Measurements from ENCODE around the gene FBXO8. TPM values are rescaled to one million over a fixed set of nuclear protein-coding genes. Genes with fewer than 3 reads are reported as not detected.

Gene FBXO8
- total RNA-seq, 1 experiment from 2014 or later, result 8.9 TPM

DNA sequence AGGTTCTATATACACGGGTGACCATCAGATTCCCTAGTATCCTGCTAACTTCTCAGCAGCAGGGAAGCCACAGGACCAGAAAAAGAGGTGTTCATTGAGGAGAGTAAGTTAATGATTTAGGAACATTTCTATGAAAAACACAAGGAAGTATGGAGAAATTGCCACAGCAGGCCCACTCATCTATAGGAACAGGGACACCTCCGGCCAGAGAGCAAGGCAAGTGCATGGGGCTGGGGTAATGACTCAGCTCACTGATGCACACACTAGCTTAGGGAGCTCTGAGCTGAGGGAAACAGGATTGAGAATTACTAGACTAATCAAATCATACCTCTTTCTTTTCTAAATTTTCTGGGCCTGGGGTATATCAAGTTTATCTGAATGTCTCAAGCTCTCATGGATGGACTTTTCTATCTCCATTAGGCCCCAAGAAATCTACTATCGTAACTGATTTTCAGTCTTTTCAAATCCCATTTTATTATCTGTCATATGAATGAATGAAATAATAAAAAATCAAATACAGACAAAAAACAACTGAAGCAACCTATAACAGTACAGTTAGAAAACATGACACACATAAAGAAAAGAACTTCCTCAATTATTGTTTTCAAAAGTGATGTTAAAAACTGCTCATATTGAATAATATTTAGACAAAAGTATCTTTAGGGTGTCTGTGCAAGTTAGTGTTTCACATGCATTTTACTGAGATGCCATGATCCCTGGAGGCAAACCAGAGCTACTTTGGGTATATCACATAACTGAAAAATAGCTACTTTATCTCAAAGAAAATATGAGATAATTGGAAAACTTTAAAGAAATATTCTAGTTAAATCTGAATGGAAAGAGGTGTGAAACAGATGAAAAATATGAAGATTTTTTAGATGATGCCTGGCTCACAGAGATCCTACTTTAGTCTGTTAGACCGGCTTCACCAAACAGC, 89.8 kb downstream of the FBXO8 start:
- Histone ChIP-seq H3K79me2 (ENCODE audit: insufficient read depth, low read length) (no peaks in the 10 kb centered on the region), H2BK120ac (ENCODE audit: low read depth, low read length, poor library complexity, severe bottlenecking) (no peak overlapping the region), H3K4me2 (ENCODE audit: insufficient read depth, insufficient read length, low read length) (no peak overlapping the region), H3K27ac (ENCODE audit: insufficient read length, low read depth, low read length) (no peak overlapping the region), H3T11ph (ENCODE audit: low read length) (no peak overlapping the region), H4K8ac (replicated peaks; ENCODE audit: insufficient read length, low read depth, low read length) (no peak overlapping the region), H3K18ac (ENCODE audit: insufficient read length, low read depth, low read length) (no peak overlapping the region), H3K14ac (ENCODE audit: insufficient read depth, low read length) (no peak overlapping the region), H3K4me1 (ENCODE audit: insufficient read depth, low read length) (no peaks in the 10 kb centered on the region), H4K5ac (ENCODE audit: insufficient read length, low read depth, low read length) (no peak overlapping the region), H2BK20ac (ENCODE audit: low read depth, low read length, poor library complexity, severe bottlenecking) (no peak overlapping the region), H3K27me3 (ENCODE audit: insufficient read depth, low read length) (no peaks in the 10 kb centered on the region), H3K56ac (ENCODE audit: insufficient read length, low read depth, low read length) (no peak overlapping the region), H2BK5ac (ENCODE audit: insufficient read length, low read length) (no peak overlapping the region), H4K91ac (ENCODE audit: insufficient read length, low read depth, low read length) (no peak overlapping the region), H3K79me1 (ENCODE audit: insufficient read depth, low read depth, low read length, poor library complexity, severe bottlenecking) (no peaks in the 10 kb centered on the region), H3K23ac (ENCODE audit: insufficient read length, low read depth, low read length) (no peak overlapping the region), H2BK12ac (ENCODE audit: insufficient read length, low read depth, low read length) (no peak overlapping the region), H2AK5ac (ENCODE audit: insufficient read length, low read length) (no peak overlapping the region), H3K23me2 (ENCODE audit: insufficient read length, low read depth, low read length, poor library complexity, severe bottlenecking) (no peaks in the 10 kb centered on the region), H3K9ac (ENCODE audit: extremely low read depth, insufficient read length, low read length) (no peak overlapping the region), H2BK15ac (ENCODE audit: low read depth, low read length) (no peak overlapping the region), H3K4ac (ENCODE audit: low read depth, low read length) (no peak overlapping the region), H2AFZ (ENCODE audit: low read length) (no peak overlapping the region), H3K9me3 (ENCODE audit: control insufficient read depth, low read depth, low read length) (no peaks in the 10 kb centered on the region), H4K20me1 (ENCODE audit: control insufficient read depth, insufficient read depth, insufficient read length) (no peaks in the 10 kb centered on the region)
- Mint-ChIP-seq H3K27ac (no peak overlapping the region), H3K36me3 (ENCODE audit: insufficient read depth in 1 of 3, low read depth in 3 of 3) (peaks cover 0 to 10% (median 2%) of the 10 kb centered on the region in 3 experiments; a peak in 3 of 7 replicates), H3K9me3 (peaks cover 0 to 8% of the 10 kb centered on the region in 2 experiments; a peak in 2 of 5 replicates), H3K4me1 (no peaks in the 10 kb centered on the region), H3K4me3 (no peak overlapping the region), H3K27me3 (ENCODE audit: low read depth) (peaks cover 3% of the 10 kb centered on the region)
- WGBS (ENCODE audit: extremely low coverage, insufficient read length, low lambda C conversion rate), result no CpG with 5 or more reads among the region's 4 CpGs
- DNase-seq, result no peak
- TF ChIP-seq, protein P1, sequence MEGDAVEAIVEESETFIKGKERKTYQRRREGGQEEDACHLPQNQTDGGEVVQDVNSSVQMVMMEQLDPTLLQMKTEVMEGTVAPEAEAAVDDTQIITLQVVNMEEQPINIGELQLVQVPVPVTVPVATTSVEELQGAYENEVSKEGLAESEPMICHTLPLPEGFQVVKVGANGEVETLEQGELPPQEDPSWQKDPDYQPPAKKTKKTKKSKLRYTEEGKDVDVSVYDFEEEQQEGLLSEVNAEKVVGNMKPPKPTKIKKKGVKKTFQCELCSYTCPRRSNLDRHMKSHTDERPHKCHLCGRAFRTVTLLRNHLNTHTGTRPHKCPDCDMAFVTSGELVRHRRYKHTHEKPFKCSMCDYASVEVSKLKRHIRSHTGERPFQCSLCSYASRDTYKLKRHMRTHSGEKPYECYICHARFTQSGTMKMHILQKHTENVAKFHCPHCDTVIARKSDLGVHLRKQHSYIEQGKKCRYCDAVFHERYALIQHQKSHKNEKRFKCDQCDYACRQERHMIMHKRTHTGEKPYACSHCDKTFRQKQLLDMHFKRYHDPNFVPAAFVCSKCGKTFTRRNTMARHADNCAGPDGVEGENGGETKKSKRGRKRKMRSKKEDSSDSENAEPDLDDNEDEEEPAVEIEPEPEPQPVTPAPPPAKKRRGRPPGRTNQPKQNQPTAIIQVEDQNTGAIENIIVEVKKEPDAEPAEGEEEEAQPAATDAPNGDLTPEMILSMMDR (conservative IDR thresholded peaks at IDR 0.05), result no peak
